ENCODE results near the gene PIK3CD. TPM values are rescaled to one million over a fixed set of nuclear protein-coding genes. Genes with fewer than 3 reads are reported as not detected.

The PIK3CD gene
- total and polyA plus RNA-seq, 2 experiments from 2014 or later = 6.6 to 32.1 TPM

DNA sequence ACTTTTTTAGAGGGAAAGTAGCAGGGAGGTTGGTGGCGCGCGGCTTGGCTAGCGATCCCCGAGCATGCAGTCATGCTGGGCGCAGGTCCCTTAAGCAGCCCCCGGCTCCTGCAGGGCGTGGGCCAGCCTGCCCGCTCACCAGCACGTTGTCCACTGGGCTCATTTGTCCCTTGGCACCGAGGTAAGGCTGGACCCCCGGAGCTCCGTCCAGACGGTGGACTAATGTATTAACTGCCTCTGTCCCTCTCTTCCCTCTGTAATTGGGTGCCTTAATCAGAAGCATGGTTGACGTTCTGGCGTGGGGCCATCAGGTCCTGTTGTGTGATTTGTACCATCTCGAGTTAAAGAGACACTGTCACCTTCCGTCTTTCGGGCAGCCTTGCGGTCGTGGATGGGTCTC lies 45.1 kb upstream of the PIK3CD start (continued):
- TF ChIP-seq ZNF331 (CRISPR knock-in tag; IDR thresholded peaks at IDR 0.05; ENCODE audit: low read depth) (no peak), ZNF114 (CRISPR knock-in tag; IDR thresholded peaks at IDR 0.05) (no peak)
- TF ChIP-seq, protein P1, sequence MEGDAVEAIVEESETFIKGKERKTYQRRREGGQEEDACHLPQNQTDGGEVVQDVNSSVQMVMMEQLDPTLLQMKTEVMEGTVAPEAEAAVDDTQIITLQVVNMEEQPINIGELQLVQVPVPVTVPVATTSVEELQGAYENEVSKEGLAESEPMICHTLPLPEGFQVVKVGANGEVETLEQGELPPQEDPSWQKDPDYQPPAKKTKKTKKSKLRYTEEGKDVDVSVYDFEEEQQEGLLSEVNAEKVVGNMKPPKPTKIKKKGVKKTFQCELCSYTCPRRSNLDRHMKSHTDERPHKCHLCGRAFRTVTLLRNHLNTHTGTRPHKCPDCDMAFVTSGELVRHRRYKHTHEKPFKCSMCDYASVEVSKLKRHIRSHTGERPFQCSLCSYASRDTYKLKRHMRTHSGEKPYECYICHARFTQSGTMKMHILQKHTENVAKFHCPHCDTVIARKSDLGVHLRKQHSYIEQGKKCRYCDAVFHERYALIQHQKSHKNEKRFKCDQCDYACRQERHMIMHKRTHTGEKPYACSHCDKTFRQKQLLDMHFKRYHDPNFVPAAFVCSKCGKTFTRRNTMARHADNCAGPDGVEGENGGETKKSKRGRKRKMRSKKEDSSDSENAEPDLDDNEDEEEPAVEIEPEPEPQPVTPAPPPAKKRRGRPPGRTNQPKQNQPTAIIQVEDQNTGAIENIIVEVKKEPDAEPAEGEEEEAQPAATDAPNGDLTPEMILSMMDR (conservative IDR thresholded peaks at IDR 0.05; ENCODE audit: low read depth in 2 of 2) = no peak

DNA sequence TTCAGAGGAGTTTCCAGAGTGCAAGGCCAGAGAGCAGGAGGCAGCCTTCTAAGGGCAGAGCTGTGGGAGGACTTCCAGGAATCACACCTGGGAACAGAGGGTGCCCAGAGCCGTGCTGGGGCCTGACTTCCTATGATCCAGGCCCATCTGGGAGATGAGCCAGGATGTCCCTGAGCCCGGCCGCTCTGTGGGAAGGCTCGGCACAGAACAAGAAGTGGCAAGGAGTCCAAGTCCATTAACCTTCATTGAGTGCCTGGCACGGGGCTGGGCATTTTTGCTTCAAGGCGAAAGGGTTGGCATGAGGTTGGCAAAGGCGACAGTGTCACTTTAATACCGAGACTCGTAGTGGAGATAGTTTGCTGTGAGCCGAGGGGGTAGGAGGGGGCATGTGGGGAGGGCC lies 44.6 kb upstream of the PIK3CD start:
- peak overlapping the region; percentile 80; the same call in 1 of the 2 replicates for H3K27ac Mint-ChIP-seq

More for the DNA sequence above, 44.6 kb upstream of the PIK3CD start:
- Histone ChIP-seq H3K4me1 (ENCODE audit: insufficient read depth) (no peaks in the 10 kb centered on the region), H3K79me2 (replicated peaks; ENCODE audit: insufficient read depth) (no peaks in the 10 kb centered on the region), H3K4me2 (no peak overlapping the region), H3K36me3 (ENCODE audit: insufficient read depth) (0 out of 2 replicates have a peak, but pooled peaks cover 3% of the 10 kb centered on the region), H3K9me2 (ENCODE audit: insufficient read depth) (no peaks in the 10 kb centered on the region), H3K27ac (ENCODE audit: low read depth) (no peak overlapping the region), H2AFZ (no peak overlapping the region), H4K20me1 (replicated peaks; ENCODE audit: insufficient read depth) (no peaks in the 10 kb centered on the region; the same call in 1 of the 2 replicates), H3F3A (replicated peaks; ENCODE audit: low read depth) (no peaks in the 10 kb centered on the region), H3K27me3 (ENCODE audit: insufficient read depth) (no peaks in the 10 kb centered on the region), H3K4me3 (no peak overlapping the region)
- H3K4me1 Mint-ChIP-seq = 0 out of 3 replicates have a peak, but pooled peaks cover 2% of the 10 kb centered on the region
- H3K36me3 Mint-ChIP-seq (ENCODE audit: low read depth) = peaks cover 18% of the 10 kb centered on the region
- TF ChIP-seq ZNF331 (CRISPR knock-in tag; IDR thresholded peaks at IDR 0.05; ENCODE audit: low read depth) (no peak), NANOG (IDR thresholded peaks at IDR 0.05; ENCODE audit: borderline replicate concordance) (no peak), ZNF114 (CRISPR knock-in tag; IDR thresholded peaks at IDR 0.05) (no peak), CREB1 (CRISPR knock-in tag; IDR thresholded peaks at IDR 0.05; ENCODE audit: low read depth) (no peak), STAT1 (IDR thresholded peaks at IDR 0.05; ENCODE audit: unreplicated experiment) (no peak), EZH2 (IDR thresholded peaks at IDR 0.05; ENCODE audit: low read depth, unreplicated experiment) (no peak), JUNB (IDR thresholded peaks at IDR 0.05; ENCODE audit: unreplicated experiment) (no peak), EZH2phosphoT487 (IDR thresholded peaks at IDR 0.05; ENCODE audit: unreplicated experiment) (no peak)
- TF ChIP-seq, protein P2, sequence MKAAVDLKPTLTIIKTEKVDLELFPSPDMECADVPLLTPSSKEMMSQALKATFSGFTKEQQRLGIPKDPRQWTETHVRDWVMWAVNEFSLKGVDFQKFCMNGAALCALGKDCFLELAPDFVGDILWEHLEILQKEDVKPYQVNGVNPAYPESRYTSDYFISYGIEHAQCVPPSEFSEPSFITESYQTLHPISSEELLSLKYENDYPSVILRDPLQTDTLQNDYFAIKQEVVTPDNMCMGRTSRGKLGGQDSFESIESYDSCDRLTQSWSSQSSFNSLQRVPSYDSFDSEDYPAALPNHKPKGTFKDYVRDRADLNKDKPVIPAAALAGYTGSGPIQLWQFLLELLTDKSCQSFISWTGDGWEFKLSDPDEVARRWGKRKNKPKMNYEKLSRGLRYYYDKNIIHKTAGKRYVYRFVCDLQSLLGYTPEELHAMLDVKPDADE (IDR thresholded peaks at IDR 0.05) = no peak
- TF ChIP-seq, protein P3, sequence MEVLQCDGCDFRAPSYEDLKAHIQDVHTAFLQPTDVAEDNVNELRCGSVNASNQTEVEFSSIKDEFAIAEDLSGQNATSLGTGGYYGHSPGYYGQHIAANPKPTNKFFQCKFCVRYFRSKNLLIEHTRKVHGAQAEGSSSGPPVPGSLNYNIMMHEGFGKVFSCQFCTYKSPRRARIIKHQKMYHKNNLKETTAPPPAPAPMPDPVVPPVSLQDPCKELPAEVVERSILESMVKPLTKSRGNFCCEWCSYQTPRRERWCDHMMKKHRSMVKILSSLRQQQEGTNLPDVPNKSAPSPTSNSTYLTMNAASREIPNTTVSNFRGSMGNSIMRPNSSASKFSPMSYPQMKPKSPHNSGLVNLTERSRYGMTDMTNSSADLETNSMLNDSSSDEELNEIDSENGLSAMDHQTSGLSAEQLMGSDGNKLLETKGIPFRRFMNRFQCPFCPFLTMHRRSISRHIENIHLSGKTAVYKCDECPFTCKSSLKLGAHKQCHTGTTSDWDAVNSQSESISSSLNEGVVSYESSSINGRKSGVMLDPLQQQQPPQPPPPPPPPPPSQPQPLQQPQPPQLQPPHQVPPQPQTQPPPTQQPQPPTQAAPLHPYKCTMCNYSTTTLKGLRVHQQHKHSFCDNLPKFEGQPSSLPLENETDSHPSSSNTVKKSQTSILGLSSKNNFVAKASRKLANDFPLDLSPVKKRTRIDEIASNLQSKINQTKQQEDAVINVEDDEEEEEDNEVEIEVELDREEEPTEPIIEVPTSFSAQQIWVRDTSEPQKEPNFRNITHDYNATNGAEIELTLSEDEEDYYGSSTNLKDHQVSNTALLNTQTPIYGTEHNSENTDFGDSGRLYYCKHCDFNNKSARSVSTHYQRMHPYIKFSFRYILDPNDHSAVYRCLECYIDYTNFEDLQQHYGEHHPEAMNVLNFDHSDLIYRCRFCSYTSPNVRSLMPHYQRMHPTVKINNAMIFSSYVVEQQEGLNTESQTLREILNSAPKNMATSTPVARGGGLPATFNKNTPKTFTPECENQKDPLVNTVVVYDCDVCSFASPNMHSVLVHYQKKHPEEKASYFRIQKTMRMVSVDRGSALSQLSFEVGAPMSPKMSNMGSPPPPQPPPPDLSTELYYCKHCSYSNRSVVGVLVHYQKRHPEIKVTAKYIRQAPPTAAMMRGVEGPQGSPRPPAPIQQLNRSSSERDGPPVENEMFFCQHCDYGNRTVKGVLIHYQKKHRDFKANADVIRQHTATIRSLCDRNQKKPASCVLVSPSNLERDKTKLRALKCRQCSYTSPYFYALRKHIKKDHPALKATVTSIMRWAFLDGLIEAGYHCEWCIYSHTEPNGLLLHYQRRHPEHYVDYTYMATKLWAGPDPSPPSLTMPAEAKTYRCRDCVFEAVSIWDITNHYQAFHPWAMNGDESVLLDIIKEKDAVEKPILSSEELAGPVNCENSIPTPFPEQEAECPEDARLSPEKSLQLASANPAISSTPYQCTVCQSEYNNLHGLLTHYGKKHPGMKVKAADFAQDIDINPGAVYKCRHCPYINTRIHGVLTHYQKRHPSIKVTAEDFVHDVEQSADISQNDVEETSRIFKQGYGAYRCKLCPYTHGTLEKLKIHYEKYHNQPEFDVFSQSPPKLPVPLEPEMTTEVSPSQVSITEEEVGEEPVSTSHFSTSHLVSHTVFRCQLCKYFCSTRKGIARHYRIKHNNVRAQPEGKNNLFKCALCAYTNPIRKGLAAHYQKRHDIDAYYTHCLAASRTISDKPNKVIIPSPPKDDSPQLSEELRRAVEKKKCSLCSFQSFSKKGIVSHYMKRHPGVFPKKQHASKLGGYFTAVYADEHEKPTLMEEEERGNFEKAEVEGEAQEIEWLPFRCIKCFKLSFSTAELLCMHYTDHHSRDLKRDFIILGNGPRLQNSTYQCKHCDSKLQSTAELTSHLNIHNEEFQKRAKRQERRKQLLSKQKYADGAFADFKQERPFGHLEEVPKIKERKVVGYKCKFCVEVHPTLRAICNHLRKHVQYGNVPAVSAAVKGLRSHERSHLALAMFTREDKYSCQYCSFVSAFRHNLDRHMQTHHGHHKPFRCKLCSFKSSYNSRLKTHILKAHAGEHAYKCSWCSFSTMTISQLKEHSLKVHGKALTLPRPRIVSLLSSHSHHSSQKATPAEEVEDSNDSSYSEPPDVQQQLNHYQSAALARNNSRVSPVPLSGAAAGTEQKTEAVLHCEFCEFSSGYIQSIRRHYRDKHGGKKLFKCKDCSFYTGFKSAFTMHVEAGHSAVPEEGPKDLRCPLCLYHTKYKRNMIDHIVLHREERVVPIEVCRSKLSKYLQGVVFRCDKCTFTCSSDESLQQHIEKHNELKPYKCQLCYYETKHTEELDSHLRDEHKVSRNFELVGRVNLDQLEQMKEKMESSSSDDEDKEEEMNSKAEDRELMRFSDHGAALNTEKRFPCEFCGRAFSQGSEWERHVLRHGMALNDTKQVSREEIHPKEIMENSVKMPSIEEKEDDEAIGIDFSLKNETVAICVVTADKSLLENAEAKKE (CRISPR knock-in tag; IDR thresholded peaks at IDR 0.05) = no peak
- no peak overlapping the region for H3K4me3 Mint-ChIP-seq
- no peak for DNase-seq (ENCODE audit: low spot score)
- H3K27me3 Mint-ChIP-seq (ENCODE audit: insufficient read depth, low read depth, poor library complexity) = peaks cover 8% of the 10 kb centered on the region
- H3K9me3 Mint-ChIP-seq = no peaks in the 10 kb centered on the region; the same call in 2 of the 3 replicates
- no peak for ATAC-seq
